Stomach (tissue), 9 donors: ENCODE measurements around the gene LTA. TPM values are rescaled to one million over a fixed set of nuclear protein-coding genes. Genes with fewer than 3 reads are reported as not detected.
A peak's percentile ranks its signal among the peaks of the same experiment; 100 is the strongest.

Source experiments
- DNase-seq, 2 donors: peaks; one replicate each; pipeline versions ENCODE4 v3.0.0 to v3.0.0-alpha.2; 2013 to 2019
- H3K27ac ChIP-seq, 5 donors: fragments of 200-600 bp in 4 of 5; sonication (generic) in 4 of 5; one replicate each; pipeline ENCODE4 v1.5.1; 2013 to 2019; ENCODE audit warnings: mild to moderate bottlenecking in 1 of 5, moderate library complexity in 1 of 5
- H3K27me3 ChIP-seq, 3 donors: fragments of 200-600 bp; sonication (generic); one replicate each; pipeline ENCODE4 v1.5.1; 2017 to 2019; ENCODE audit warnings: mixed run types in 1 of 3
- H3K36me3 ChIP-seq, 4 donors: fragments of 200-600 bp; sonication (generic); 1 replicate in 3 of 4; 2 replicates in 1 of 4; pipeline ENCODE4 v1.5.1; 2016 to 2019
- H3K4me1 ChIP-seq, 4 donors: fragments of 200-600 bp; sonication (generic); one replicate each; pipeline ENCODE4 v1.5.1; 2016 to 2019
- H3K4me3 ChIP-seq, 4 donors: fragments of 200-600 bp; sonication (generic) in 3 of 4; one replicate each; pipeline ENCODE4 v1.5.1; 2016 to 2019; ENCODE audit warnings: mild to moderate bottlenecking in 1 of 4
- H3K9me3 ChIP-seq, 4 donors: fragments of 200-600 bp; sonication (generic); one replicate each; pipeline ENCODE4 v1.5.1; 2016 to 2019
- CTCF ChIP-seq, 7 experiments: fragments of 450-650 bp in 4 of 7; fragments of 200-600 bp in 3 of 7; sonication (generic) in 3 of 7; IDR thresholded peaks; one replicate each; pipeline ENCODE4 v1.5.1; 2016 to 2019; ENCODE audit warnings: antibody characterized with exemption in 7 of 7, control low read depth in 2 of 7, mild to moderate bottlenecking in 1 of 7
- EP300 ChIP-seq: sonication (generic); formaldehyde crosslinking; IDR thresholded peaks from one replicate; pipeline ENCODE4 v1.6.1; 2017; ENCODE audit warnings: antibody characterized with exemption
- POLR2A ChIP-seq, 4 donors: fragments of 450-650 bp; IDR thresholded peaks; one replicate each; pipeline ENCODE4 v1.6.1; 2016; ENCODE audit warnings: antibody characterized with exemption in 4 of 4, control low read depth in 2 of 4, mild to moderate bottlenecking in 1 of 4, moderate library complexity in 1 of 4
- POLR2AphosphoS5 ChIP-seq, 3 donors: sonication (generic); formaldehyde crosslinking; IDR thresholded peaks; one replicate each; pipeline ENCODE4 v1.6.1; 2016; ENCODE audit warnings: antibody characterized with exemption in 3 of 3
- WGBS, 5 donors: extraction: QIAGEN DNeasy Blood & Tissue Kit in 3 of 5; methylation state at CpG; one replicate each; pipeline versions ENCODE4 v1.1.5 to v1.1.7; 2013 to 2018; 5-methylcytosine and 5-hydroxymethylcytosine counted together
- intact Hi-C: fragments of 100-400 bp; cut with DNase I; formaldehyde crosslinking; loops from one replicate; pipeline ENCODE4 v1.15.1; 2023; ENCODE audit warnings: low total_unique reads
- polyA plus RNA-seq, 3 donors: library from polyadenylated mRNA; stranded (reverse); fragments of 200-250 nt; gene quantifications; one replicate each; pipeline ENCODE4 v1.2.3, GENCODE V29; 2013
- total RNA-seq, 5 donors: library from RNA; depleted of rRNA; stranded (reverse); fragments of >200 nt; gene quantifications; one replicate each; pipeline versions ENCODE4 v1.1.0 to v1.2.3, GENCODE V29; 2014 to 2016
- donor health status: healthy with polysubstance abuse.
- donor health status: Bipolar disorder and iron deficiency.
- donor health status: healthy.

Gene LTA
- total and polyA plus RNA-seq, 8 donors: 0.18 TPM; not detected in 7

- no peaks in the 10 kb centered on the region for H3K27me3 ChIP-seq
- no peak for TF ChIP-seq EP300
- TF ChIP-seq CTCF (IDR thresholded peaks at IDR 0.05): no peak
- no peak for TF ChIP-seq POLR2A (IDR thresholded peaks at IDR 0.05)
- TF ChIP-seq POLR2AphosphoS5 (IDR thresholded peaks at IDR 0.05): no peak
- H3K4me1 ChIP-seq: peaks cover 4 to 64% (median 28%) of the 10 kb centered on the region in 4 donors
- no peak overlapping the region for H3K4me3 ChIP-seq
- peak overlapping the region in 4 of 5 donors; percentile 54 to 82 (median 70) for H3K27ac ChIP-seq
- peaks cover 24 to 71% (median 65%) of the 10 kb centered on the region in 4 donors for H3K36me3 ChIP-seq
- H3K9me3 ChIP-seq: no peaks in the 10 kb centered on the region
- DNase-seq: no peak
- 73 to 83% (median 81%) methylated on average over 24 of the region's 24 CpGs for WGBS, 5 donors
- intact Hi-C loops: no loop called here
These were observed 14.4 kb upstream of the LTA start for GRCh38 chr6:31557443-31558317.

- no peaks in the 10 kb centered on the region for H3K9me3 ChIP-seq
- no peak for DNase-seq
- H3K27me3 ChIP-seq: no peaks in the 10 kb centered on the region
- no peak for TF ChIP-seq EP300
- H3K36me3 ChIP-seq: peaks cover 24 to 67% (median 60%) of the 10 kb centered on the region in 4 donors
- WGBS, 5 donors: 76 to 89% (median 83%) methylated on average over 7 to 8 of the region's 8 CpGs
- H3K27ac ChIP-seq: peak overlapping the region in 4 of 5 donors; percentile 54 to 82 (median 70)
- peak overlapping the region in 1 of 4 donors; percentile 0 for H3K4me3 ChIP-seq
- peaks cover 4 to 65% (median 28%) of the 10 kb centered on the region in 4 donors for H3K4me1 ChIP-seq
- intact Hi-C loops: no loop called here
These were observed 13.8 kb upstream of the LTA start for GRCh38 chr6:31558318-31558625.

- peak in 1 of 2 donors; percentile 52 for DNase-seq
- Histone ChIP-seq H3K27me3 (no peaks in the 10 kb centered on the region), H3K36me3 (peaks cover 24 to 61% (median 54%) of the 10 kb centered on the region in 4 donors), H3K4me1 (peaks cover 4 to 63% (median 28%) of the 10 kb centered on the region in 4 donors), H3K9me3 (no peaks in the 10 kb centered on the region), H3K4me3 (peak overlapping the region in 2 of 4 donors; percentile 0 to 1), H3K27ac (peak overlapping the region in 4 of 5 donors; percentile 54 to 82 (median 70))
- 74 to 83% (median 80%) methylated on average over 10 to 14 of the region's 14 CpGs for WGBS, 5 donors
- intact Hi-C loops: no loop called here
- TF ChIP-seq POLR2A (IDR thresholded peaks at IDR 0.05) (no peak), CTCF (IDR thresholded peaks at IDR 0.05) (no peak), EP300 (no peak), POLR2AphosphoS5 (IDR thresholded peaks at IDR 0.05) (no peak)
These were observed 13.2 kb upstream of the LTA start for GRCh38 chr6:31558631-31559500.

GRCh38 chr6:31559606-31559957 is 12.5 kb upstream of the LTA start:
- TF ChIP-seq CTCF (IDR thresholded peaks at IDR 0.05) (no peak), EP300 (no peak), POLR2AphosphoS5 (IDR thresholded peaks at IDR 0.05) (no peak), POLR2A (IDR thresholded peaks at IDR 0.05) (no peak)
- Histone ChIP-seq H3K4me3 (peak overlapping the region in 1 of 4 donors; percentile 1), H3K9me3 (no peaks in the 10 kb centered on the region), H3K27ac (peak overlapping the region in 4 of 5 donors; percentile 54 to 82 (median 70)), H3K27me3 (no peaks in the 10 kb centered on the region), H3K36me3 (peaks cover 24 to 57% (median 51%) of the 10 kb centered on the region in 4 donors), H3K4me1 (peaks cover 4 to 63% (median 28%) of the 10 kb centered on the region in 4 donors)
- no peak for DNase-seq
- WGBS, 5 donors: 66 to 79% (median 68%) methylated on average over 4 of the region's 4 CpGs
- intact Hi-C loops: no loop called here
